DND-41 (cell line): ENCODE measurements around the gene CXCL8.
"Not testable (repeated sequence)": the region's sequence is repeated elsewhere in the genome, so short reads cannot be mapped to it uniquely, and the experiment has no call there.

Experiments used
- ATAC-seq: fragments of 200-7000 bp; cut with Tn5 transposase; 3 replicates; pipeline ENCODE4 v1.9.1; 2021; ENCODE audit warnings: low read depth; ENCODE audit not compliant: insufficient read depth
- DNase-seq: peaks from one replicate; pipeline ENCODE4 v3.0.0-alpha.2; 2020
- H2AFZ ChIP-seq: 2 replicates; pipeline ENCODE4 v1.6.0; 2012; ENCODE audit warnings: low read depth, low read length
- H3K27ac ChIP-seq: 2 replicates; pipeline ENCODE4 v1.5.1; 2012; ENCODE audit warnings: low read length, inconsistent platforms
- H3K27me3 ChIP-seq: fragments of 200-600 bp; sonication (generic); 2 replicates; pipeline ENCODE4 v1.6.0; 2012; ENCODE audit warnings: low read length, mild to moderate bottlenecking, inconsistent platforms; ENCODE audit not compliant: insufficient read depth, poor library complexity
- H3K36me3 ChIP-seq: 2 replicates; pipeline ENCODE4 v1.5.1; 2012; ENCODE audit warnings: low read length, inconsistent platforms; ENCODE audit not compliant: insufficient read depth
- H3K4me1 ChIP-seq: 2 replicates; pipeline ENCODE4 v1.5.1; 2012; ENCODE audit warnings: mild to moderate bottlenecking, low read length; ENCODE audit not compliant: insufficient read depth
- H3K4me2 ChIP-seq: 2 replicates; pipeline ENCODE4 v1.6.0; 2012; ENCODE audit warnings: mild to moderate bottlenecking, moderate library complexity, low read length, inconsistent platforms; ENCODE audit not compliant: insufficient read depth
- H3K4me3 ChIP-seq, 2 experiments: fragments of 200-600 bp in 1 of 2; shearing (Covaris generic) in 1 of 2; 2 replicates each; pipeline ENCODE4 v1.5.1; 2012 to 2016; ENCODE audit warnings: inconsistent platforms in 2 of 2, low read length in 2 of 2, mild to moderate bottlenecking in 2 of 2, low read depth in 1 of 2, moderate library complexity in 1 of 2
- H3K79me2 ChIP-seq: 2 replicates; pipeline ENCODE4 v1.6.0; 2012; ENCODE audit warnings: low read length, inconsistent platforms; ENCODE audit not compliant: insufficient read depth
- H3K9ac ChIP-seq: 2 replicates; pipeline ENCODE4 v1.6.0; 2012; ENCODE audit warnings: low read depth, mild to moderate bottlenecking, inconsistent platforms, low read length, moderate library complexity
- H3K9me3 ChIP-seq: 2 replicates; pipeline ENCODE4 v1.5.1; 2012; ENCODE audit warnings: low read length, moderate library complexity, mild to moderate bottlenecking, inconsistent platforms; ENCODE audit not compliant: insufficient read depth, severe bottlenecking
- H4K20me1 ChIP-seq: 2 replicates; pipeline ENCODE4 v1.6.0; 2012; ENCODE audit warnings: low read length; ENCODE audit not compliant: insufficient read depth
- EZH2 ChIP-seq: IDR thresholded peaks from 3 replicates; pipeline ENCODE4 v1.6.1; 2012; ENCODE audit warnings: borderline replicate concordance, low read depth, mild to moderate bottlenecking, moderate library complexity, low read length, inconsistent platforms; ENCODE audit not compliant: severe bottlenecking
- TF ChIP-seq, protein P1 (sequence below): IDR thresholded peaks from 2 replicates; pipeline ENCODE4 v1.5.1; 2012; ENCODE audit warnings: borderline replicate concordance, low read length, moderate library complexity, mild to moderate bottlenecking; ENCODE audit not compliant: poor library complexity, severe bottlenecking; ENCODE audit errors: extremely low read depth

Gene CXCL8

DNA sequence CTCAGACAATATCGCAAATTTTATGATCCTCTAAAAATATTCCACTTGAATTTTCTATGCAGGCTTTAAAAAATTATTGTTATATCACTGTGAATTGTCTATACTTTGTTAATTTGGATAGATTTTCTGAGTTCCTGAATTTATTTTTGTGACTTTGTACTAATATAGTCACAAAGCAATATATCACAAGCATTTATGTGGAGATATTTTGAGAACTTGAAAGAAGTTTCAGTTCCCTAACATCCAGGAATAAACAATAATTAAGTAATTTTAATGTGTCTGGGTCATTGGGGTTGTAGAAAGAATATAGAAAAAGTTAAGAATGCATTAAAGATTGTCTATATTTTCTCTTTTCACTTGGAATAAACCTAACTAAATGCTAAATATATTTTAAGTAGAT is 32.0 kb downstream of the CXCL8 start:
- DNase-seq (no peak), ATAC-seq (no peak)
- Histone ChIP-seq H3K9ac (no peak overlapping the region), H3K9me3 (no peaks in the 10 kb centered on the region), H3K36me3 (no peaks in the 10 kb centered on the region), H3K4me2 (no peak overlapping the region), H3K4me3 (no peak overlapping the region), H3K27me3 (no peaks in the 10 kb centered on the region), H3K79me2 (no peaks in the 10 kb centered on the region), H3K4me1 (no peaks in the 10 kb centered on the region), H4K20me1 (no peaks in the 10 kb centered on the region), H3K27ac (no peak overlapping the region), H2AFZ (no peak overlapping the region)
- TF ChIP-seq, protein P1, sequence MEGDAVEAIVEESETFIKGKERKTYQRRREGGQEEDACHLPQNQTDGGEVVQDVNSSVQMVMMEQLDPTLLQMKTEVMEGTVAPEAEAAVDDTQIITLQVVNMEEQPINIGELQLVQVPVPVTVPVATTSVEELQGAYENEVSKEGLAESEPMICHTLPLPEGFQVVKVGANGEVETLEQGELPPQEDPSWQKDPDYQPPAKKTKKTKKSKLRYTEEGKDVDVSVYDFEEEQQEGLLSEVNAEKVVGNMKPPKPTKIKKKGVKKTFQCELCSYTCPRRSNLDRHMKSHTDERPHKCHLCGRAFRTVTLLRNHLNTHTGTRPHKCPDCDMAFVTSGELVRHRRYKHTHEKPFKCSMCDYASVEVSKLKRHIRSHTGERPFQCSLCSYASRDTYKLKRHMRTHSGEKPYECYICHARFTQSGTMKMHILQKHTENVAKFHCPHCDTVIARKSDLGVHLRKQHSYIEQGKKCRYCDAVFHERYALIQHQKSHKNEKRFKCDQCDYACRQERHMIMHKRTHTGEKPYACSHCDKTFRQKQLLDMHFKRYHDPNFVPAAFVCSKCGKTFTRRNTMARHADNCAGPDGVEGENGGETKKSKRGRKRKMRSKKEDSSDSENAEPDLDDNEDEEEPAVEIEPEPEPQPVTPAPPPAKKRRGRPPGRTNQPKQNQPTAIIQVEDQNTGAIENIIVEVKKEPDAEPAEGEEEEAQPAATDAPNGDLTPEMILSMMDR: no peak
- no peak for TF ChIP-seq EZH2

- DNase-seq, H3K4me2 ChIP-seq, H3K27ac ChIP-seq, H4K20me1 ChIP-seq, H3K9ac ChIP-seq, H3K36me3 ChIP-seq, H3K4me3 ChIP-seq, H3K9me3 ChIP-seq, ATAC-seq, H2AFZ ChIP-seq, H3K27me3 ChIP-seq, H3K4me1 ChIP-seq, H3K79me2 ChIP-seq: not testable (repeated sequence)
Measured at GRCh38 chr4:73774406-73774805, 34.0 kb downstream of the CXCL8 start.

- Histone ChIP-seq H3K36me3 (no peaks in the 10 kb centered on the region), H3K4me1 (no peaks in the 10 kb centered on the region), H2AFZ (no peak overlapping the region), H3K79me2 (no peaks in the 10 kb centered on the region), H3K27ac (no peak overlapping the region), H3K9ac (no peak overlapping the region), H4K20me1 (no peaks in the 10 kb centered on the region), H3K27me3 (no peaks in the 10 kb centered on the region), H3K4me3 (no peak overlapping the region), H3K9me3 (no peaks in the 10 kb centered on the region), H3K4me2 (no peak overlapping the region)
- DNase-seq (no peak), ATAC-seq (no peak)
- no peak for TF ChIP-seq EZH2
- TF ChIP-seq, protein P1: no peak
Measured at GRCh38 chr4:73776321-73776729, 36.0 kb downstream of the CXCL8 start.

DNA sequence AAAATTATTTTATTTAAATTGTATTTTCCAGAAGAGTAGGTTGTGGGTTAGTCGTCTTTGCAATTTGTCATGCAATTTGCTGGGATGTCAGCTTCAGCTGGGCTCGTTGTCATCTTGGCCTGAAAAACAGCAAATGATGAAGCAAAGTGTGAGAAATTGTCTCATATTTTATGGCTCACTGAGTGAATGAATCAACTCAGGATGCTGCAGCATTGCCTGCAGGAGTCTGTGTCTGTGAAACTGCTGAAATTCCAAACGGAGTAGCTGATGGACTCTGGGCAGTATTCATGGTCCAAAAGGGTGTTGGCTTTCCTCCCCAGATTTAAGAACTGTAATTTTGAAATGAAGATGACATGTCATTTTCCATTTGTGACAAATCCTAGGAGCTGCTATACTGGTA is 37.2 kb downstream of the CXCL8 start:
- Histone ChIP-seq H3K9me3 (no peaks in the 10 kb centered on the region), H3K36me3 (no peaks in the 10 kb centered on the region), H3K4me2 (no peak overlapping the region), H4K20me1 (no peaks in the 10 kb centered on the region), H3K27ac (no peak overlapping the region), H2AFZ (no peak overlapping the region), H3K9ac (no peak overlapping the region), H3K27me3 (no peaks in the 10 kb centered on the region), H3K4me1 (no peaks in the 10 kb centered on the region), H3K4me3 (no peak overlapping the region), H3K79me2 (no peaks in the 10 kb centered on the region)
- TF ChIP-seq EZH2: no peak
- TF ChIP-seq, protein P1: no peak
- ATAC-seq: no peak
- DNase-seq: no peak
